Esophagus squamous epithelium (tissue), 5 donors: ENCODE data around the gene CSNK2B. TPM values are rescaled to one million over a fixed set of nuclear protein-coding genes. Genes with fewer than 3 reads are reported as not detected.
A peak's percentile ranks its signal among the peaks of the same experiment; 100 is the strongest.

Experiments
- DNase-seq: peaks from one replicate; lab custom pipeline; 2025; lab: John Stamatoyannopoulos, UW
- H3K27ac ChIP-seq, 4 donors: fragments of 200-600 bp; sonication (generic); one replicate each; pipeline ENCODE4 v1.5.1; 2016 to 2019; ENCODE audit warnings: mild to moderate bottlenecking in 1 of 4
- H3K27me3 ChIP-seq, 4 donors: fragments of 200-600 bp; sonication (generic); 1 replicate in 3 of 4; 2 replicates in 1 of 4; pipeline versions ENCODE4 v1.5.1 to v1.6.0; 2017 to 2021; ENCODE audit warnings: antibody characterized with exemption in 1 of 4
- H3K36me3 ChIP-seq, 3 donors: fragments of 200-600 bp; sonication (generic); one replicate each; pipeline ENCODE4 v1.5.1; 2016 to 2019
- H3K4me1 ChIP-seq, 3 donors: fragments of 200-600 bp; sonication (generic); one replicate each; pipeline ENCODE4 v1.5.1; 2017 to 2019
- H3K4me3 ChIP-seq, 4 donors: fragments of 200-600 bp; sonication (generic); 1 replicate in 3 of 4; 2 replicates in 1 of 4; pipeline ENCODE4 v1.5.1; 2016 to 2019; ENCODE audit warnings: mild to moderate bottlenecking in 2 of 4, moderate library complexity in 1 of 4
- H3K9me3 ChIP-seq, 3 donors: fragments of 200-600 bp; sonication (generic); one replicate each; pipeline ENCODE4 v1.5.1; 2016 to 2019
- CTCF ChIP-seq, 6 experiments: fragments of 450-650 bp in 4 of 6; fragments of 200-600 bp in 2 of 6; sonication (generic) in 2 of 6; IDR thresholded peaks; one replicate each; pipeline ENCODE4 v1.5.1; 2016 to 2019; ENCODE audit warnings: antibody characterized with exemption in 6 of 6, mild to moderate bottlenecking in 4 of 6, moderate library complexity in 4 of 6
- POLR2A ChIP-seq, 4 donors: fragments of 450-650 bp; IDR thresholded peaks; one replicate each; pipeline ENCODE4 v1.6.1; 2017; ENCODE audit warnings: antibody characterized with exemption in 4 of 4, mild to moderate bottlenecking in 4 of 4, moderate library complexity in 3 of 4
- WGBS, 2 donors: methylation state at CpG; one replicate each; pipeline ENCODE4 v1.1.5; 2018; 5-methylcytosine and 5-hydroxymethylcytosine counted together
- intact Hi-C: fragments of 100-400 bp; cut with DNase I; formaldehyde crosslinking; loops from one replicate; pipeline ENCODE4 v1.15.0; 2022
- total RNA-seq, 4 donors: library from RNA; depleted of rRNA; stranded (reverse); fragments of >200 nt; gene quantifications; one replicate each; pipeline ENCODE4 v1.1.0, GENCODE V29; 2016
- donor health status: DM: yes; HTN: yes; CAD: no.

The CSNK2B gene
- total RNA-seq, 4 donors from 2014 or later, result 155 to 204 (median 186) TPM

- no peak for TF ChIP-seq CTCF (IDR thresholded peaks at IDR 0.05)
- TF ChIP-seq POLR2A (IDR thresholded peaks at IDR 0.05), result no peak
- Histone ChIP-seq H3K4me1 (peaks cover 0 to 20% (median 16%) of the 10 kb centered on the region in 3 donors), H3K4me3 (no peak overlapping the region), H3K27ac (no peak overlapping the region), H3K27me3 (no peaks in the 10 kb centered on the region), H3K9me3 (no peaks in the 10 kb centered on the region), H3K36me3 (peaks cover 4 to 30% (median 7%) of the 10 kb centered on the region in 3 donors)
- WGBS, 2 donors, result 33 to 66% methylated on average over 6 of the region's 6 CpGs
- DNase-seq, result no peak
- intact Hi-C loops, result loop anchor here (5.0 kb wide), 1 partner anchor 90 kb away; no protein-coding TSS in a partner anchor
These were observed 11.0 kb downstream of the CSNK2B start for GRCh38 chr6:31676904-31677303.

GRCh38 chr6:31677955-31678354, 12.1 kb downstream of the CSNK2B start:
- H3K36me3 ChIP-seq, result peaks cover 0 to 20% (median 0%) of the 10 kb centered on the region in 3 donors
- no peak overlapping the region for H3K4me3 ChIP-seq
- peaks cover 1 to 25% (median 16%) of the 10 kb centered on the region in 3 donors for H3K4me1 ChIP-seq
- H3K27me3 ChIP-seq, result no peaks in the 10 kb centered on the region
- no peaks in the 10 kb centered on the region for H3K9me3 ChIP-seq
- intact Hi-C loops, result loop anchor here (5.0 kb wide), 1 partner anchor 89 kb away; no protein-coding TSS in a partner anchor
- no peak overlapping the region for H3K27ac ChIP-seq
- no peak for DNase-seq
- TF ChIP-seq CTCF (IDR thresholded peaks at IDR 0.05), result no peak
- TF ChIP-seq POLR2A (IDR thresholded peaks at IDR 0.05), result no peak
- WGBS, 2 donors, result 67 to 74% methylated on average over 8 of the region's 8 CpGs

DNA sequence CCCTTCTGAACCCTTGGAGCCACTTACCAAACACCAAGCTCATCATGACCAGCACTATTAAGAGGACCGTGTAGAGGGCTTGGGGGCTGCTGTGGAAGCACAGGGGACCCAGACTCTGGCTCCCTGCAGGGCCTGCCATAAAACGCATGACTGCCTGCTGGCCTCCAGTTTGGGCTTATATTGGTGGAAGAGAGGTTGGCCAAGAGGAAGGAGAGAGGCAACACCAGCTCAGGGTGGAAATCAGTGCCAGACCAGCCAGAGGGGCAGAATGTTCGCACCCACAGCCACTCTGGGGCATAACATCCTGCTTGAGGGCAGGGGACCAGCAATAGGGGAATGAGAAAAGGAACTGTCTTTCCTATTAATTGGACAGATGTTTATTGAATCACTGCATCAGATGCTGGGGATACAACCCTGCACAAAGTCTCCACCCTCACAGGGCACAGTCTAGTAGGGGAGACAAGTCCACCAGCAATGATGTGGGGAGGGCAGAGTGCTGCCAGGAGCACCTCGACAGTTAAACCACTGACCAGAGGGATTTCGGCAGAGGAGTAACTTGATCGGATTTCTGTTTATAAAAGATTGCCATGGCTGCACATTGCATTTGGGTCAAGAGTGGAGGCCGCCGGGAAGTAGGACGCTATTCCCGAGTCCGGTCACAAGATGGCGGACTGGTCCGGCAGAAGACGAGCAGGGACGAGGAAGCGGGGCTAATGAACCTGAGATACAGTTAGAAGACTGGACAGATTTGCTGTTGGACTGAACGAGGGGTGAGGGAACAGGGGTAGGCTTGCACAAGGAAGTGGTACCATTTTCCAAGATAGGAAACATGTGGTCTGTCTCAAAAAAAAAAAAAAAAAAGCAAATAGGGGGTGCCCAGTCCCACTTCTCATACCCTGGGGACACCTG, 14.6 kb downstream of the CSNK2B start, which contains the start of gene LY6G5C:
Gene LY6G5C, minus strand, starts transcription at position 842 of the 909 bp plus-strand sequence. Its CDS starts 694 bp downstream, at position 148.
- Histone ChIP-seq H3K27me3 (no peaks in the 10 kb centered on the region), H3K9me3 (no peaks in the 10 kb centered on the region), H3K27ac (peak within 1 kb of the TSS; percentile 65 to 85 (median 74)), H3K4me1 (peaks cover 4 to 36% (median 16%) of the 10 kb centered on the region in 3 donors), H3K36me3 (peaks cover 0 to 14% (median 0%) of the 10 kb centered on the region in 3 donors), H3K4me3 (peak within 1 kb of the TSS; percentile 43 to 69 (median 62))
- intact Hi-C loops, result loop anchor here (10.0 kb wide), 1 partner anchor 154 kb away; no protein-coding TSS in a partner anchor
- peak; percentile 33 for DNase-seq
- TF ChIP-seq CTCF (IDR thresholded peaks at IDR 0.05) (peak; percentile 38 to 85 (median 73)), POLR2A (IDR thresholded peaks at IDR 0.05) (no peak)
- 5 to 6% methylated on average over 15 of the region's 17 CpGs for WGBS, 2 donors

DNA sequence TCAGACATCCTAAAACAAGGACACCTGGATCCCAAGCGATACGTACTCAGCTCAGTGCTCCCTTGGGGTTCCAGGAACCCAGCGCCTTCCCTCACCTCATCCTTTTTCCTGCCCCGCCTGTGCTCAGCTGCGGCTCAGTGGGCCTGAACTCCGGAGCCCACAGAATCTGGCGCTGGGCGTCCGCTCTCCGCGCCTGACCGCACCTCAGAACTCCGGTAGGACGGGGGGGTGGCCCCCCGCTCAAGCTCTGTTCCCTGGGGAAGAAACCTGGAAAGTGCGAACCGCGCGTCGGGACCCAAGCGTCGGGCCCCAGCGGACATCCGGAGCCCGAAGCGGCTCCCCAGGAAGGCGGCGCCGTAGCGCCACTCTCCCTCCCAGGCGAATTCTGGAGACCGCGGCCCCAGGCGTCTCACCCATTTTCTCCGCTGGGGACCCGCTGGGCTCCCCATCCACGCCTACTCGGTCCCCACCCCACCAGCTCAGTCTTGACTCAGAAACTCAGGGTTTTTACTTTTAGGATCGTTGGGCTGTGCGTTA, 15.3 kb downstream of the CSNK2B start:
- Histone ChIP-seq H3K9me3 (no peaks in the 10 kb centered on the region), H3K4me3 (peak overlapping the region; percentile 43 to 69 (median 62)), H3K27ac (peak overlapping the region; percentile 65 to 85 (median 74)), H3K36me3 (peaks cover 0 to 19% (median 6%) of the 10 kb centered on the region in 3 donors), H3K27me3 (no peaks in the 10 kb centered on the region), H3K4me1 (peaks cover 4 to 36% (median 16%) of the 10 kb centered on the region in 3 donors)
- no peak for DNase-seq
- intact Hi-C loops, result loop anchor here (10.0 kb wide), 1 partner anchor 154 kb away; no protein-coding TSS in a partner anchor
- WGBS, 2 donors, result 0 to 2% methylated on average over 16 to 17 of the region's 40 CpGs
- TF ChIP-seq CTCF (IDR thresholded peaks at IDR 0.05), result peak in 3 of 6 experiments; percentile 13 to 31 (median 23)
- peak in 1 of 4 donors; percentile 21 for TF ChIP-seq POLR2A (IDR thresholded peaks at IDR 0.05)
